ENCODE data around the gene ARPC1A. TPM values are rescaled to one million over a fixed set of nuclear protein-coding genes. Genes with fewer than 3 reads are reported as not detected.

ARPC1A gene
- total RNA-seq, 1 experiment from 2014 or later: 183 TPM

DNA sequence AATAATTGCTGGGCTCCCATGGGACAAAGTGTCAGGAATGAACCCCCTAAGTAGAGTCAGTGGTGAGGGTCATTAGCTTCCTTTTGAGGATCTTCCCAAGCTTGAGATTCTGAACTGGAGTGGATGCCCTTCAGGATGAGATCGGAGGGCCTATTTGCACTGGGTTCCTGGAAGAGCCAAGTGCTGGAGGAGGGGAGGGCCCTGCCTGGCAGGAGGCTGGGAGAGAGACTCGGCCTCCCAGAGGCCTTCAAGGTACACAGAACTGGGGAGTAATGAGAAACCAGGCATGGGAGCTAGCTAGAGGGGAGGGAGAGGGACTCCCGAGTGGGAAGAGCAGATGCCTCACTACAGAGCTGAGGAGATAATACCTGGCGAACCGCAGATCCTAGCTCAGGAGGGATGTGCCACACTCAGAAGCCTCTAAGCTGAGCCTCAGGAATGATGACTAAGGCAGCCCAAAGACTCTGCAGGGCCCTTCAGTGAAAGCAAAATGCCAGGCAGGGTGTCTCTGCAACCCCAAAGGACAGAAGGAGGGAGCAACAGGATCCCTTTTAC, 73.3 kb downstream of the ARPC1A start:
- Histone ChIP-seq H4K20me1 (ENCODE audit: low read length) (peaks cover 9% of the 10 kb centered on the region; the same call in 1 of the 2 replicates), H3K9ac (ENCODE audit: low read length) (no peak overlapping the region), H3K4me2 (ENCODE audit: low read length) (no peak overlapping the region), H3K9me3 (ENCODE audit: low read length) (no peaks in the 10 kb centered on the region), H3F3A (ENCODE audit: low read length, unreplicated experiment) (no peaks in the 10 kb centered on the region), H2AFZ (ENCODE audit: low read length) (no peak overlapping the region), H3K27me3 (ENCODE audit: low read length) (no peaks in the 10 kb centered on the region), H3K4me1 (ENCODE audit: insufficient read depth, low read length) (no peaks in the 10 kb centered on the region), H3K36me3 (ENCODE audit: low read depth, low read length) (peaks cover 29% of the 10 kb centered on the region), H3K79me2 (ENCODE audit: low read length) (peaks cover 3% of the 10 kb centered on the region; the same call in 1 of the 2 replicates), H3K4me3 (ENCODE audit: low read length) (no peak overlapping the region), H3K9me2 (replicated peaks; ENCODE audit: low read length) (no peaks in the 10 kb centered on the region), H3K27ac (ENCODE audit: low read length) (no peak overlapping the region)
- ChIA-PET CTCF (no interaction called here), POLR2A (ENCODE audit: unreplicated experiment) (no interaction called here)
- BruUV-seq (replicated peaks): no TSS peak
- ATAC-seq (peak; percentile 6; the same call in 1 of the 2 replicates), DNase-seq (no peak)
- intact Hi-C loops (cut with micrococcal nuclease): no loop called here
- TF ChIP-seq, protein P1, sequence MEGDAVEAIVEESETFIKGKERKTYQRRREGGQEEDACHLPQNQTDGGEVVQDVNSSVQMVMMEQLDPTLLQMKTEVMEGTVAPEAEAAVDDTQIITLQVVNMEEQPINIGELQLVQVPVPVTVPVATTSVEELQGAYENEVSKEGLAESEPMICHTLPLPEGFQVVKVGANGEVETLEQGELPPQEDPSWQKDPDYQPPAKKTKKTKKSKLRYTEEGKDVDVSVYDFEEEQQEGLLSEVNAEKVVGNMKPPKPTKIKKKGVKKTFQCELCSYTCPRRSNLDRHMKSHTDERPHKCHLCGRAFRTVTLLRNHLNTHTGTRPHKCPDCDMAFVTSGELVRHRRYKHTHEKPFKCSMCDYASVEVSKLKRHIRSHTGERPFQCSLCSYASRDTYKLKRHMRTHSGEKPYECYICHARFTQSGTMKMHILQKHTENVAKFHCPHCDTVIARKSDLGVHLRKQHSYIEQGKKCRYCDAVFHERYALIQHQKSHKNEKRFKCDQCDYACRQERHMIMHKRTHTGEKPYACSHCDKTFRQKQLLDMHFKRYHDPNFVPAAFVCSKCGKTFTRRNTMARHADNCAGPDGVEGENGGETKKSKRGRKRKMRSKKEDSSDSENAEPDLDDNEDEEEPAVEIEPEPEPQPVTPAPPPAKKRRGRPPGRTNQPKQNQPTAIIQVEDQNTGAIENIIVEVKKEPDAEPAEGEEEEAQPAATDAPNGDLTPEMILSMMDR (conservative IDR thresholded peaks at IDR 0.05; ENCODE audit: low read depth, low read length): no peak
- TF ChIP-seq EZH2 (IDR thresholded peaks at IDR 0.05; ENCODE audit: low read length, unreplicated experiment) (no peak), EZH2phosphoT487 (IDR thresholded peaks at IDR 0.05; ENCODE audit: borderline replicate concordance, low read length) (no peak)

DNA sequence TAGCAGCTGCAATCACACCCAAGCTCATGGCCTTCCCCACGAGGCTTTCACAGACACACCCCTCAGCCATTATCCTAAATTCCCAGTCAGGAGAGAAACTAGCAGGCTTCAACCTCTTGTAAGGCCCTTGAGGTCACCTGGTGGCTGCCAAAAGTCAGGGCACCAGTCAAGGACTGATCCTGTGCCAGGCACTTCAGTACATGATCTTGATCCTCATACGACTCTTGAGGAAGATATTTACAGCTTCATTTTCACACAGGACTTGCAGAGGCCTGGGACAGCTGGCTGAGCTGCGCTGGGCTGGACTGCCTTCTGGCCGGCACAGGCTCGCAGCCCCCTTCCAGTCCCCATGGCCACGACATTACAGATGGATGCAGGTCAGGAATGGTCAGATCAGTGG, 73.9 kb downstream of the ARPC1A start:
- ChIA-PET POLR2A (ENCODE audit: unreplicated experiment) (no interaction called here), CTCF (no interaction called here)
- DNase-seq: no peak
- Histone ChIP-seq H3K4me1 (ENCODE audit: insufficient read depth, low read length) (no peaks in the 10 kb centered on the region), H3K27me3 (ENCODE audit: low read length) (no peaks in the 10 kb centered on the region), H3K36me3 (ENCODE audit: low read depth, low read length) (peaks cover 36% of the 10 kb centered on the region), H3K4me2 (ENCODE audit: low read length) (no peak overlapping the region), H3K79me2 (ENCODE audit: low read length) (peaks cover 9% of the 10 kb centered on the region), H3K9me3 (ENCODE audit: low read length) (no peaks in the 10 kb centered on the region), H3K4me3 (ENCODE audit: low read length) (no peak overlapping the region), H3K9me2 (replicated peaks; ENCODE audit: low read length) (no peaks in the 10 kb centered on the region), H3F3A (ENCODE audit: low read length, unreplicated experiment) (no peaks in the 10 kb centered on the region), H4K20me1 (ENCODE audit: low read length) (peaks cover 13% of the 10 kb centered on the region; the same call in 1 of the 2 replicates), H3K9ac (ENCODE audit: low read length) (no peak overlapping the region), H3K27ac (ENCODE audit: low read length) (no peak overlapping the region), H2AFZ (ENCODE audit: low read length) (no peak overlapping the region)
- TF ChIP-seq EZH2 (IDR thresholded peaks at IDR 0.05; ENCODE audit: low read length, unreplicated experiment): no peak
- no peak for TF ChIP-seq EZH2phosphoT487 (IDR thresholded peaks at IDR 0.05; ENCODE audit: borderline replicate concordance, low read length)
- TF ChIP-seq, protein P1 (conservative IDR thresholded peaks at IDR 0.05; ENCODE audit: low read depth, low read length): no peak
- intact Hi-C loops (cut with micrococcal nuclease): no loop called here
- ATAC-seq: no peak
- BruUV-seq (replicated peaks): no TSS peak

GRCh38 chr7:99402854-99403253, 77.2 kb downstream of the ARPC1A start:
- Histone ChIP-seq H3K27ac (ENCODE audit: low read length) (no peak overlapping the region), H3K4me3 (ENCODE audit: low read length) (no peak overlapping the region), H3K9me2 (replicated peaks; ENCODE audit: low read length) (no peaks in the 10 kb centered on the region), H4K20me1 (ENCODE audit: low read length) (peaks cover 20% of the 10 kb centered on the region; the same call in 1 of the 2 replicates), H2AFZ (ENCODE audit: low read length) (no peak overlapping the region), H3F3A (ENCODE audit: low read length, unreplicated experiment) (no peaks in the 10 kb centered on the region), H3K4me1 (ENCODE audit: insufficient read depth, low read length) (peaks cover 14% of the 10 kb centered on the region), H3K4me2 (ENCODE audit: low read length) (no peak overlapping the region), H3K36me3 (ENCODE audit: low read depth, low read length) (peaks cover 34% of the 10 kb centered on the region), H3K79me2 (ENCODE audit: low read length) (peaks cover 42% of the 10 kb centered on the region), H3K9me3 (ENCODE audit: low read length) (no peaks in the 10 kb centered on the region), H3K27me3 (ENCODE audit: low read length) (no peaks in the 10 kb centered on the region), H3K9ac (ENCODE audit: low read length) (no peak overlapping the region)
- BruUV-seq (replicated peaks): no TSS peak
- DNase-seq (no peak), ATAC-seq (no peak)
- ChIA-PET CTCF (no interaction called here), POLR2A (ENCODE audit: unreplicated experiment) (no interaction called here)
- TF ChIP-seq EZH2phosphoT487 (IDR thresholded peaks at IDR 0.05; ENCODE audit: borderline replicate concordance, low read length) (no peak), EZH2 (IDR thresholded peaks at IDR 0.05; ENCODE audit: low read length, unreplicated experiment) (no peak)
- TF ChIP-seq, protein P1 (conservative IDR thresholded peaks at IDR 0.05; ENCODE audit: low read depth, low read length): no peak
- intact Hi-C loops (cut with micrococcal nuclease): no loop called here
